Prostate gland (tissue), 2 donors: ENCODE data around the gene HBD. TPM values are rescaled to one million over a fixed set of nuclear protein-coding genes. Genes with fewer than 3 reads are reported as not detected.

Experiments used
- DNase-seq: peaks from one replicate; pipeline ENCODE4 v3.0.0-alpha.2; 2019; ENCODE audit warnings: low spot score
- H3K27ac ChIP-seq, 2 donors: fragments of 200-600 bp; sonication (generic); 2 replicates each; pipeline ENCODE4 v1.5.1; 2017 to 2019
- H3K27me3 ChIP-seq: fragments of 200-600 bp; sonication (generic); replicated peaks from 2 replicates; pipeline ENCODE4 v1.5.1; 2019; ENCODE audit not compliant: insufficient read depth
- H3K36me3 ChIP-seq, 2 donors: fragments of 200-600 bp; sonication (generic); 1 replicate in 1 of 2; 2 replicates in 1 of 2; pipeline versions ENCODE4 v1.5.1 to v1.8.1; 2017 to 2019
- H3K4me1 ChIP-seq: fragments of 200-600 bp; sonication (generic); replicated peaks from 2 replicates; pipeline ENCODE4 v1.5.1; 2019
- H3K4me3 ChIP-seq, 2 donors: fragments of 200-600 bp; sonication (generic); 2 replicates each; pipeline ENCODE4 v1.5.1; 2017 to 2019
- H3K9me3 ChIP-seq: fragments of 200-600 bp; sonication (generic); 2 replicates; pipeline ENCODE4 v1.5.1; 2017
- POLR2A ChIP-seq: fragments of 450-650 bp; IDR thresholded peaks from one replicate; pipeline ENCODE4 v1.6.1; 2016; ENCODE audit warnings: antibody characterized with exemption, mild to moderate bottlenecking
- POLR2AphosphoS5 ChIP-seq: sonication (generic); formaldehyde crosslinking; IDR thresholded peaks from one replicate; pipeline ENCODE4 v1.6.1; 2017; ENCODE audit warnings: antibody characterized with exemption
- WGBS: methylation state at CpG from one replicate; pipeline ENCODE4 v1.1.5; 2018; 5-methylcytosine and 5-hydroxymethylcytosine counted together
- intact Hi-C: fragments of 100-400 bp; cut with DNase I; formaldehyde crosslinking; loops from one replicate; pipeline ENCODE4 v1.14.2; 2022
- total RNA-seq, 2 donors: library from RNA; depleted of rRNA; stranded (reverse); fragments of >200 nt; gene quantifications; one replicate each; pipeline ENCODE4 v1.1.0, GENCODE V29; 2016
- TF ChIP-seq, protein P1 (sequence below), 4 experiments: fragments of 200-600 bp in 2 of 4; fragments of 450-650 bp in 2 of 4; sonication (generic) in 2 of 4; IDR thresholded peaks; 1 replicate in 3 of 4; 2 replicates in 1 of 4; pipeline ENCODE4 v1.5.1; 2016 to 2019; ENCODE audit warnings: antibody characterized with exemption in 4 of 4, mild to moderate bottlenecking in 2 of 4, moderate library complexity in 2 of 4

Gene HBD
- total RNA-seq, 2 donors from 2014 or later: not detected

DNA sequence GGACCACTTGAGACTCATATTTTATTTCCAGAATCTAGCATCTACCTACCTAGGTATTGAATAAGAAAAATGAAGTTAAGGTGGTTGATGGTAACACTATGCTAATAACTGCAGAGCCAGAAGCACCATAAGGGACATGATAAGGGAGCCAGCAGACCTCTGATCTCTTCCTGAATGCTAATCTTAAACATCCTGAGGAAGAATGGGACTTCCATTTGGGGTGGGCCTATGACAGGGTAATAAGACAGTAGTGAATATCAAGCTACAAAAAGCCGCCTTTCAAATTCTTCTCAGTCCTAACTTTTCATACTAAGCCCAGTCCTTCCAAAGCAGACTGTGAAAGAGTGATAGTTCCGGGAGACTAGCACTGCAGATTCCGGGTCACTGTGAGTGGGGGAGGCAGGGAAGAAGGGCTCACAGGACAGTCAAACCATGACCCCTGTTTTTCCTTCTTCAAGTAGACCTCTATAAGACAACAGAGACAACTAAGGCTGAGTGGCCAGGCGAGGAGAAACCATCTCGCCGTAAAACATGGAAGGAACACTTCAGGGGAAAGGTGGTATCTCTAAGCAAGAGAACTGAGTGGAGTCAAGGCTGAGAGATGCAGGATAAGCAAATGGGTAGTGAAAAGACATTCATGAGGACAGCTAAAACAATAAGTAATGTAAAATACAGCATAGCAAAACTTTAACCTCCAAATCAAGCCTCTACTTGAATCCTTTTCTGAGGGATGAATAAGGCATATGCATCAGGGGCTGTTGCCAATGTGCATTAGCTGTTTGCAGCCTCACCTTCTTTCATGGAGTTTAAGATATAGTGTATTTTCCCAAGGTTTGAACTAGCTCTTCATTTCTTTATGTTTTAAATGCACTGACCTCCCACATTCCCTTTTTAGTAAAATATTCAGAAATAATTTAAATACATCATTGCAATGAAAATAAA lies 9.5 kb downstream of the HBD start:
- Histone ChIP-seq H3K36me3 (no peaks in the 10 kb centered on the region), H3K4me1 (no peaks in the 10 kb centered on the region), H3K27me3 (no peaks in the 10 kb centered on the region), H3K4me3 (no peak overlapping the region), H3K27ac (no peak overlapping the region), H3K9me3 (no peaks in the 10 kb centered on the region)
- intact Hi-C loops: no loop called here
- WGBS: 69% methylated on average over 6 of the region's 6 CpGs
- no peak for TF ChIP-seq POLR2A
- TF ChIP-seq POLR2AphosphoS5: no peak
- TF ChIP-seq, protein P1, sequence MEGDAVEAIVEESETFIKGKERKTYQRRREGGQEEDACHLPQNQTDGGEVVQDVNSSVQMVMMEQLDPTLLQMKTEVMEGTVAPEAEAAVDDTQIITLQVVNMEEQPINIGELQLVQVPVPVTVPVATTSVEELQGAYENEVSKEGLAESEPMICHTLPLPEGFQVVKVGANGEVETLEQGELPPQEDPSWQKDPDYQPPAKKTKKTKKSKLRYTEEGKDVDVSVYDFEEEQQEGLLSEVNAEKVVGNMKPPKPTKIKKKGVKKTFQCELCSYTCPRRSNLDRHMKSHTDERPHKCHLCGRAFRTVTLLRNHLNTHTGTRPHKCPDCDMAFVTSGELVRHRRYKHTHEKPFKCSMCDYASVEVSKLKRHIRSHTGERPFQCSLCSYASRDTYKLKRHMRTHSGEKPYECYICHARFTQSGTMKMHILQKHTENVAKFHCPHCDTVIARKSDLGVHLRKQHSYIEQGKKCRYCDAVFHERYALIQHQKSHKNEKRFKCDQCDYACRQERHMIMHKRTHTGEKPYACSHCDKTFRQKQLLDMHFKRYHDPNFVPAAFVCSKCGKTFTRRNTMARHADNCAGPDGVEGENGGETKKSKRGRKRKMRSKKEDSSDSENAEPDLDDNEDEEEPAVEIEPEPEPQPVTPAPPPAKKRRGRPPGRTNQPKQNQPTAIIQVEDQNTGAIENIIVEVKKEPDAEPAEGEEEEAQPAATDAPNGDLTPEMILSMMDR (IDR thresholded peaks at IDR 0.05): no peak
- no peak for DNase-seq

DNA sequence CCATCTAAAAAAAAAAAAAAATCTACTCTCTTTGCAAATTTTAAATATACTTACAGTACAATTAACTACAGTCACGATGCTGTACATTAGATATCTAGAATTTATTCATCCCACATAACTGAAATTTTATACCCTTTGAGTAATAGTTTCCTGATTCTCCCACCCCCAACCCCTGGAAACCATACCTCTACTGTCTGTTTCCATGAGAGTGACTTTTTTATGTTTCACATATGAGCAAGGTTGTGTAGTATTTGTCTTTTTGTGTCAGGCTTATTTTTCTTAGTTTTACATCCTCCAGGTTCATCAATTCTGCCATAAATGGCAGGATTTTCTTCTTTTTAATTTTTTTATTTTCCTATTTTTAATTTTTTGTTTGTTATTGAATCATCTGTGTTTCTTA lies 10.6 kb downstream of the HBD start:
- intact Hi-C loops: no loop called here
- 84% methylated on average over 1 of the region's 1 CpG for WGBS
- no peak overlapping the region for H3K27ac ChIP-seq
- TF ChIP-seq POLR2A: no peak
- no peak for TF ChIP-seq POLR2AphosphoS5
- no peaks in the 10 kb centered on the region for H3K9me3 ChIP-seq
- H3K27me3 ChIP-seq: no peaks in the 10 kb centered on the region
- H3K36me3 ChIP-seq: no peaks in the 10 kb centered on the region
- H3K4me1 ChIP-seq: no peaks in the 10 kb centered on the region
- no peak for DNase-seq
- H3K4me3 ChIP-seq: no peak overlapping the region

DNA sequence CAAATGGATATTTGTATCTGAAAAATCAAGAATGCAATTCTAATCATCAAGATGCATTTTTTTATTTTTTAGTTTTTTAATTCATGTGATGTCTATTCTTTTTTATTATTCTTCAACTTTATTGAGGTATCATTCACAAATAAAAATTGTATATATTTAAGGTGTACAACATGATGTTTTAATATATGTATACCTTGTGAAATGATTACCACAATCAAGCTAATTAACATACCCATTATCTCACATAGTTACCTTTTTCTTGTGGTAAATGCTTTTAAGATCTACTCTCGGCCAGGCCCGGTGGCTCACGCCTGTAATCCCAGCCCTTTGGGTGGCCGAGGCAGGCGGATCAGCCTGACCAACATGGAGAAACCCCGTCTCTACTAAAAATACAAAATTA lies 11.1 kb downstream of the HBD start:
- TF ChIP-seq POLR2A: no peak
- no peak for TF ChIP-seq POLR2AphosphoS5
- TF ChIP-seq, protein P1 (IDR thresholded peaks at IDR 0.05): no peak
- intact Hi-C loops: no loop called here
- Histone ChIP-seq H3K27me3 (no peaks in the 10 kb centered on the region), H3K4me1 (no peaks in the 10 kb centered on the region), H3K36me3 (no peaks in the 10 kb centered on the region), H3K4me3 (no peak overlapping the region), H3K9me3 (no peaks in the 10 kb centered on the region), H3K27ac (no peak overlapping the region)
- DNase-seq: no peak
- WGBS: 92% methylated on average over 6 of the region's 6 CpGs

- WGBS: 54% methylated on average over 7 of the region's 7 CpGs
- Histone ChIP-seq H3K9me3 (no peaks in the 10 kb centered on the region), H3K4me3 (no peak overlapping the region), H3K27ac (no peak overlapping the region), H3K4me1 (no peaks in the 10 kb centered on the region), H3K36me3 (no peaks in the 10 kb centered on the region), H3K27me3 (no peaks in the 10 kb centered on the region)
- intact Hi-C loops: no loop called here
- no peak for TF ChIP-seq POLR2AphosphoS5
- TF ChIP-seq, protein P1 (IDR thresholded peaks at IDR 0.05): no peak
- no peak for TF ChIP-seq POLR2A
- DNase-seq: no peak
Observed at GRCh38 chr11:5210376-5210885, 23.9 kb downstream of the HBD start.

GRCh38 chr11:5204787-5205186 lies 29.5 kb downstream of the HBD start:
- Histone ChIP-seq H3K27ac (no peak overlapping the region), H3K4me3 (no peak overlapping the region), H3K36me3 (no peaks in the 10 kb centered on the region), H3K4me1 (no peaks in the 10 kb centered on the region), H3K27me3 (no peaks in the 10 kb centered on the region), H3K9me3 (no peaks in the 10 kb centered on the region)
- TF ChIP-seq POLR2A (no peak), POLR2AphosphoS5 (no peak)
- TF ChIP-seq, protein P1 (IDR thresholded peaks at IDR 0.05): peak in 3 of 4 experiments; percentile 32 to 40 (median 33)
- DNase-seq: no peak
- 14% methylated on average over 1 of the region's 1 CpG for WGBS
- intact Hi-C loops: no loop called here
